ENCODE data around the gene SVOPL.

SVOPL gene

GRCh38 chr7:138618506-138618905, 82.7 kb downstream of the SVOPL start:
- Mint-ChIP-seq H3K4me3 (no peak overlapping the region), H3K27me3 (ENCODE audit: low read depth) (peaks cover 8% of the 10 kb centered on the region), H3K9me3 (peaks cover under 1% of the 10 kb centered on the region), H3K4me1 (no peaks in the 10 kb centered on the region), H3K36me3 (ENCODE audit: low read depth) (peaks cover under 1% of the 10 kb centered on the region), H3K27ac (peak overlapping the region in 1 of 3 experiments; percentile 31)
- no peak for TF ChIP-seq CTCF (IDR thresholded peaks at IDR 0.05; ENCODE audit: unreplicated experiment in 3 of 3)

GRCh38 chr7:138616085-138616484, 85.1 kb downstream of the SVOPL start:
- peaks cover 4% of the 10 kb centered on the region for H3K36me3 Mint-ChIP-seq (ENCODE audit: low read depth)
- H3K27me3 Mint-ChIP-seq (ENCODE audit: low read depth), result peaks cover 13% of the 10 kb centered on the region
- peaks cover 7% of the 10 kb centered on the region for H3K9me3 Mint-ChIP-seq
- no peak for TF ChIP-seq CTCF (IDR thresholded peaks at IDR 0.05; ENCODE audit: unreplicated experiment in 3 of 3)
- H3K4me1 Mint-ChIP-seq, result no peaks in the 10 kb centered on the region
- H3K27ac Mint-ChIP-seq, result no peak overlapping the region
- no peak overlapping the region for H3K4me3 Mint-ChIP-seq

- TF ChIP-seq CTCF (IDR thresholded peaks at IDR 0.05; ENCODE audit: unreplicated experiment in 3 of 3), result no peak
- Mint-ChIP-seq H3K4me1 (peaks cover 13% of the 10 kb centered on the region), H3K36me3 (ENCODE audit: low read depth) (peaks cover 4% of the 10 kb centered on the region), H3K4me3 (no peak overlapping the region), H3K9me3 (peaks cover 12% of the 10 kb centered on the region), H3K27me3 (ENCODE audit: low read depth) (peaks cover 15% of the 10 kb centered on the region), H3K27ac (no peak overlapping the region)
These were observed 87.5 kb downstream of the SVOPL start for GRCh38 chr7:138613630-138614029.

GRCh38 chr7:138610671-138611170, 90.4 kb downstream of the SVOPL start:
- Mint-ChIP-seq H3K27ac (peak overlapping the region in 2 of 3 experiments; percentile 33 to 70), H3K36me3 (ENCODE audit: low read depth) (peaks cover 4% of the 10 kb centered on the region), H3K4me1 (peaks cover 30% of the 10 kb centered on the region), H3K4me3 (no peak overlapping the region), H3K27me3 (ENCODE audit: low read depth) (peaks cover 12% of the 10 kb centered on the region), H3K9me3 (peaks cover 12% of the 10 kb centered on the region)
- no peak for TF ChIP-seq CTCF (IDR thresholded peaks at IDR 0.05; ENCODE audit: unreplicated experiment in 3 of 3)

- no peak for TF ChIP-seq CTCF (IDR thresholded peaks at IDR 0.05; ENCODE audit: unreplicated experiment in 3 of 3)
- peaks cover 9% of the 10 kb centered on the region for H3K9me3 Mint-ChIP-seq
- peak overlapping the region in 2 of 3 experiments; percentile 48 to 59 for H3K27ac Mint-ChIP-seq
- H3K4me1 Mint-ChIP-seq, result peaks cover 30% of the 10 kb centered on the region
- no peak overlapping the region for H3K4me3 Mint-ChIP-seq
- H3K36me3 Mint-ChIP-seq (ENCODE audit: low read depth), result peaks cover 2% of the 10 kb centered on the region
- peaks cover 5% of the 10 kb centered on the region for H3K27me3 Mint-ChIP-seq (ENCODE audit: low read depth)
These were observed 92.9 kb downstream of the SVOPL start for GRCh38 chr7:138608275-138608674.

Data from nephron (organoid).